SK-N-SH treated with all-trans-retinoic acid at 6 μM for 48 hours (cell line): ENCODE data around the gene HSD17B11.
"Not testable (repeated sequence)": the region's sequence is repeated elsewhere in the genome, so short reads cannot be mapped to it uniquely, and the experiment has no call there.

Experiments used
- ATAC-seq: fragments of 200-7000 bp; cut with Tn5 transposase; 3 replicates; pipeline ENCODE4 v1.9.1; 2020; ENCODE audit warnings: mild to moderate bottlenecking, moderate library complexity
- ARNTL ChIP-seq: fragments of 450-650 bp; formaldehyde crosslinking; IDR thresholded peaks from 2 replicates; pipeline ENCODE4 v1.5.0; 2020; ENCODE audit warnings: low read depth, mild to moderate bottlenecking, moderate library complexity, borderline replicate concordance
- BACH2 ChIP-seq: fragments of 250-450 bp; sonication (Bioruptor Pico); IDR thresholded peaks from 2 replicates; pipeline ENCODE4 v1.9.0; 2021; ENCODE audit warnings: mild to moderate bottlenecking, borderline replicate concordance
- CSDC2 ChIP-seq: fragments of 250-450 bp; sonication (Bioruptor Pico); IDR thresholded peaks from 2 replicates; pipeline ENCODE4 v1.5.0; 2020; ENCODE audit warnings: mild to moderate bottlenecking, moderate library complexity
- CSRNP3 ChIP-seq: fragments of 250-450 bp; sonication (Bioruptor Pico); IDR thresholded peaks from 2 replicates; pipeline ENCODE4 v1.5.1; 2021; ENCODE audit warnings: mild to moderate bottlenecking, moderate library complexity
- ESRRG ChIP-seq: fragments of 250-450 bp; sonication (Bioruptor Pico); IDR thresholded peaks from 2 replicates; pipeline ENCODE4 v1.6.1; 2021; ENCODE audit warnings: mild to moderate bottlenecking
- GLIS3 ChIP-seq: fragments of 250-450 bp; sonication (Bioruptor Pico); IDR thresholded peaks from 2 replicates; pipeline ENCODE4 v1.5.0; 2020; ENCODE audit warnings: mild to moderate bottlenecking, moderate library complexity
- ISL1 ChIP-seq: fragments of 250-450 bp; sonication (Bioruptor Pico); IDR thresholded peaks from 2 replicates; pipeline ENCODE4 v2.1.2; 2022; ENCODE audit warnings: mild to moderate bottlenecking, moderate library complexity
- OSR1 ChIP-seq: fragments of 250-450 bp; sonication (Bioruptor Pico); IDR thresholded peaks from 2 replicates; pipeline ENCODE4 v1.8.0; 2022; ENCODE audit warnings: moderate library complexity, mild to moderate bottlenecking, inconsistent platforms
- POU6F1 ChIP-seq: fragments of 250-450 bp; sonication (Bioruptor Pico); IDR thresholded peaks from 2 replicates; pipeline ENCODE4 v1.8.0; 2021; ENCODE audit warnings: low read depth, mild to moderate bottlenecking, moderate library complexity, borderline replicate concordance
- PPARA ChIP-seq: fragments of 250-450 bp; sonication (Bioruptor Pico); IDR thresholded peaks from 2 replicates; pipeline ENCODE4 v1.5.0; 2020; ENCODE audit warnings: mild to moderate bottlenecking, borderline replicate concordance
- RARB ChIP-seq: fragments of 250-450 bp; sonication (Bioruptor Pico); IDR thresholded peaks from 2 replicates; pipeline ENCODE4 v1.8.0; 2021; ENCODE audit warnings: mild to moderate bottlenecking, moderate library complexity
- SNAI2 ChIP-seq: fragments of 250-450 bp; sonication (Bioruptor Pico); IDR thresholded peaks from 2 replicates; pipeline ENCODE4 v1.5.0; 2020; ENCODE audit warnings: mild to moderate bottlenecking, moderate library complexity
- TCF4 ChIP-seq: fragments of 250-450 bp; sonication (Bioruptor Pico); IDR thresholded peaks from 2 replicates; pipeline ENCODE4 v1.8.0; 2021; ENCODE audit warnings: mild to moderate bottlenecking, moderate library complexity, borderline replicate concordance
- TOX ChIP-seq: fragments of 250-450 bp; sonication (Bioruptor Pico); IDR thresholded peaks from 2 replicates; pipeline ENCODE4 v1.8.0; 2021; ENCODE audit warnings: mild to moderate bottlenecking, moderate library complexity, borderline replicate concordance
- TSHZ2 ChIP-seq: fragments of 250-450 bp; sonication (Bioruptor Pico); IDR thresholded peaks from 2 replicates; pipeline ENCODE4 v1.5.0; 2020; ENCODE audit warnings: mild to moderate bottlenecking, moderate library complexity
- ZFP3 ChIP-seq: fragments of 250-450 bp; sonication (Bioruptor Pico); IDR thresholded peaks from 2 replicates; pipeline ENCODE4 v1.5.0; 2020; ENCODE audit warnings: mild to moderate bottlenecking, moderate library complexity
- ZFP30 ChIP-seq: fragments of 450-650 bp; formaldehyde crosslinking; IDR thresholded peaks from 2 replicates; pipeline ENCODE4 v1.5.0; 2022; ENCODE audit warnings: mild to moderate bottlenecking, moderate library complexity
- ZNF565 ChIP-seq: fragments of 450-650 bp; formaldehyde crosslinking; conservative IDR thresholded peaks from 2 replicates; pipeline ENCODE4 v1.5.0; 2020; ENCODE audit warnings: low read depth, mild to moderate bottlenecking, moderate library complexity
- ZNF70 ChIP-seq: fragments of 450-650 bp; formaldehyde crosslinking; IDR thresholded peaks from 2 replicates; pipeline ENCODE4 v1.5.0; 2020; ENCODE audit warnings: mild to moderate bottlenecking, moderate library complexity
- ZNF8 ChIP-seq: fragments of 450-650 bp; formaldehyde crosslinking; IDR thresholded peaks from 2 replicates; pipeline ENCODE4 v1.5.0; 2020; ENCODE audit warnings: mild to moderate bottlenecking, moderate library complexity
- TF ChIP-seq, protein P1 (sequence below): fragments of 250-450 bp; sonication (Bioruptor Pico); IDR thresholded peaks from 2 replicates; pipeline ENCODE4 v1.8.0; 2020; ENCODE audit warnings: mild to moderate bottlenecking, moderate library complexity, borderline replicate concordance

HSD17B11 gene

GRCh38 chr4:87304745-87305432 is 86.1 kb downstream of the HSD17B11 start (continued):
- TF ChIP-seq ARNTL (no peak), TOX (CRISPR knock-in tag) (no peak), RARB (CRISPR knock-in tag) (no peak), ISL1 (CRISPR knock-in tag) (no peak)

DNA sequence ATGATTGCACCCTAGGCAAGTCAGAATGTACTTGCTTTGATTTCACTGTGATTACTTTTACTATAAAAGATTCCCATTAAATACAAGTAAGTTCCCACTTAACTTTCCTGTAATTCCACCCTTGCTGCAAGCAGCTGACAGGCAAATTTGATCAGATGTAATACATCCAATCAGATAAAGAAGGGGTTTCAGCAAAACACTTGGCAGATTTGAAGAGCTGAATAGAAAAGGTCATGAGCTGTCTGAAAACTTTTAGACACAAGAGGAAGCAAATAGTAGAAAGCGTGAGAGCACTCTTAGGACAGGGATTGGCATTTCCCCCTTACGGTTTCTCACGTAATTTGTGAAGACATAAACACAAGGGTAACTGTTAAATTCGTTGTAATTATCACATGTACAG is 91.1 kb downstream of the HSD17B11 start:
- no peak for TF ChIP-seq ARNTL
- TF ChIP-seq ZFP30 = no peak
- no peak for TF ChIP-seq CSDC2 (CRISPR knock-in tag)
- no peak for TF ChIP-seq ESRRG (CRISPR knock-in tag)
- TF ChIP-seq TSHZ2 (CRISPR knock-in tag) = no peak
- ATAC-seq = no peak

- no peak for ATAC-seq
- TF ChIP-seq SNAI2 (CRISPR knock-in tag) = no peak
- no peak for TF ChIP-seq ESRRG (CRISPR knock-in tag)
- TF ChIP-seq ARNTL = no peak
- TF ChIP-seq BACH2 (CRISPR knock-in tag) = no peak
- no peak for TF ChIP-seq CSRNP3
- no peak for TF ChIP-seq TCF4
- TF ChIP-seq ZNF70 = no peak
- TF ChIP-seq GLIS3 (CRISPR knock-in tag) = no peak
- TF ChIP-seq, protein P1, sequence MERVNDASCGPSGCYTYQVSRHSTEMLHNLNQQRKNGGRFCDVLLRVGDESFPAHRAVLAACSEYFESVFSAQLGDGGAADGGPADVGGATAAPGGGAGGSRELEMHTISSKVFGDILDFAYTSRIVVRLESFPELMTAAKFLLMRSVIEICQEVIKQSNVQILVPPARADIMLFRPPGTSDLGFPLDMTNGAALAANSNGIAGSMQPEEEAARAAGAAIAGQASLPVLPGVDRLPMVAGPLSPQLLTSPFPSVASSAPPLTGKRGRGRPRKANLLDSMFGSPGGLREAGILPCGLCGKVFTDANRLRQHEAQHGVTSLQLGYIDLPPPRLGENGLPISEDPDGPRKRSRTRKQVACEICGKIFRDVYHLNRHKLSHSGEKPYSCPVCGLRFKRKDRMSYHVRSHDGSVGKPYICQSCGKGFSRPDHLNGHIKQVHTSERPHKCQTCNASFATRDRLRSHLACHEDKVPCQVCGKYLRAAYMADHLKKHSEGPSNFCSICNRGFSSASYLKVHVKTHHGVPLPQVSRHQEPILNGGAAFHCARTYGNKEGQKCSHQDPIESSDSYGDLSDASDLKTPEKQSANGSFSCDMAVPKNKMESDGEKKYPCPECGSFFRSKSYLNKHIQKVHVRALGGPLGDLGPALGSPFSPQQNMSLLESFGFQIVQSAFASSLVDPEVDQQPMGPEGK (CRISPR knock-in tag) = no peak
- no peak for TF ChIP-seq TOX (CRISPR knock-in tag)
- TF ChIP-seq RARB (CRISPR knock-in tag) = no peak
- TF ChIP-seq ZNF8 (CRISPR knock-in tag) = no peak
- TF ChIP-seq ZFP30 = no peak
- TF ChIP-seq ZFP3 (CRISPR knock-in tag) = no peak
- no peak for TF ChIP-seq PPARA (CRISPR knock-in tag)
These were observed 92.6 kb downstream of the HSD17B11 start for GRCh38 chr4:87298362-87298761.

GRCh38 chr4:87294911-87295310 is 96.1 kb downstream of the HSD17B11 start:
- not testable (repeated sequence) for ATAC-seq

DNA sequence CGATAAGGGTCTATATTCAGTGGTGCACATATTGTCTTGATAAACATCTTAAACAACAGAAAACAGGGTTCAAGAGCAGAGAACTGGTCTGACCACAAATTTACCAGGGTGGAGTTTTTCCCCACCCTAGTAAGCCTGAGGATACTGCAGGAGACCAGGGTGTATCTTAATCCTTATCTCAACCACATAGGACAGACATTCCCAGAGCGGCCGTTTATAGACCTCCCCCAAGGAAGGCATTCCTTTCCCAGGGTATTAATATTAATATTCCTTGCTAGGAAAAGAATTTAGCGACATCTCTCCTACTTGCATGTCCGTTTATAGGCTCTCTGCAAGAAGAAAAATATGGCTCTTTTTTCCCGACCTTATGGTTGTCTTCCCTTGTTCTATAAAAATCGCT is 97.1 kb downstream of the HSD17B11 start:
- not testable (repeated sequence) for ATAC-seq

DNA sequence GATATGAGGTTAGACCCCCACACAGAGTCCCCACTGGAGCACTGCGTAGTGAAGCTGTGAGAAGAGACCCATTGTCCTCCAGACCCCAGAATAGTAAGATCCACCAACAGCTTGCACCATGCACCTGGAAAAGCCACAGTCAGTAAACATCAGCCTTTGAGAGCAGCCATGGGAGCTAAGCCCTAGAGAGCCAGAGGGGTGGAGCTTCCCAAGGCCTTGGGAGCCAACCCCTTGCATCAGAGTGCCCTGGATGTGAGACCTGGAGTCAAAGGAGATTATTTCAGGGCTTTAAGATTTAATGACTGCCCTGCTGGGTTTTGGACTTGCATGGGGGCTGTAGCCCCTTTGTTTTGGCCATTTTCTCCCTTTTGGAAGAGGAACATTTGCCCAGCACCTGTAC is 104.0 kb downstream of the HSD17B11 start:
- no peak for ATAC-seq
- TF ChIP-seq ARNTL (no peak), ZFP30 (no peak), OSR1 (CRISPR knock-in tag) (no peak), ZNF70 (no peak), ZNF565 (no peak), ISL1 (CRISPR knock-in tag) (no peak), POU6F1 (CRISPR knock-in tag) (no peak), TSHZ2 (CRISPR knock-in tag) (no peak)
- TF ChIP-seq, protein P1 (CRISPR knock-in tag) = no peak
